Measurements from ENCODE around the gene NLK. TPM values are rescaled to one million over a fixed set of nuclear protein-coding genes. Genes with fewer than 3 reads are reported as not detected.
A peak's percentile ranks its signal among the peaks of the same experiment; 100 is the strongest.
"Not testable (repeated sequence)": the region's sequence is repeated elsewhere in the genome, so short reads cannot be mapped to it uniquely, and the experiment has no call there.

The NLK gene
- polyA plus RNA-seq, 2 donors: 3.1 to 4.4 TPM

DNA sequence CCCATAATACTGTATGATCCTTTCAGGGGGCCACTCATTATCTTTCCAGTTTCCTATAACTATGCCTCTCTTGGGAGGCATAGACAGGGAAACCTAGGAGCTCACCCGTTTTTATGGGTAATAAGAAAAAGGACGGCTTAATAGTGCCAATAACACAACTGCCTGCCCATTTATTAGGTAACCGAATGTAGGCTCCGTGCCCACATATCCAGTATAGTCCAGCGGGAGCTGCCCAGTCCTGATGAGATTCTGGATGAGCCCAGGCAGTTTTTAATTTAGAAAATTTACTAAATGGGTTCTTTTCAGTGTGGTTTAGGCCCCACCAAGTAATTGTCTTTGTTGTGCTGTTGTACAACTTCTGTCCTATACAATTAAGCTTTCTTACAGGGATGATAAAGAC is 189.1 kb downstream of the NLK start:
- not testable (repeated sequence) for H3K27ac ChIP-seq (ENCODE audit: low read depth in 2 of 2, low read length in 1 of 2); H3K27me3 ChIP-seq (ENCODE audit: control insufficient read depth in 1 of 2, insufficient read depth in 2 of 2, low read length in 2 of 2); H3K4me1 ChIP-seq (ENCODE audit: control insufficient read depth in 2 of 2, insufficient read depth in 2 of 2, low read length in 1 of 2); H3K4me3 ChIP-seq (ENCODE audit: low read depth in 1 of 2, low read length in 2 of 2); H3K9me3 ChIP-seq (ENCODE audit: control insufficient read depth in 2 of 2, insufficient read depth in 1 of 2, low read depth in 1 of 2, low read length in 1 of 2); H3K36me3 ChIP-seq (ENCODE audit: control insufficient read depth in 2 of 2, insufficient read depth in 2 of 2, low read length in 1 of 2)
- 83 to 90% methylated on average over 5 of the region's 5 CpGs for WGBS, 2 donors

DNA sequence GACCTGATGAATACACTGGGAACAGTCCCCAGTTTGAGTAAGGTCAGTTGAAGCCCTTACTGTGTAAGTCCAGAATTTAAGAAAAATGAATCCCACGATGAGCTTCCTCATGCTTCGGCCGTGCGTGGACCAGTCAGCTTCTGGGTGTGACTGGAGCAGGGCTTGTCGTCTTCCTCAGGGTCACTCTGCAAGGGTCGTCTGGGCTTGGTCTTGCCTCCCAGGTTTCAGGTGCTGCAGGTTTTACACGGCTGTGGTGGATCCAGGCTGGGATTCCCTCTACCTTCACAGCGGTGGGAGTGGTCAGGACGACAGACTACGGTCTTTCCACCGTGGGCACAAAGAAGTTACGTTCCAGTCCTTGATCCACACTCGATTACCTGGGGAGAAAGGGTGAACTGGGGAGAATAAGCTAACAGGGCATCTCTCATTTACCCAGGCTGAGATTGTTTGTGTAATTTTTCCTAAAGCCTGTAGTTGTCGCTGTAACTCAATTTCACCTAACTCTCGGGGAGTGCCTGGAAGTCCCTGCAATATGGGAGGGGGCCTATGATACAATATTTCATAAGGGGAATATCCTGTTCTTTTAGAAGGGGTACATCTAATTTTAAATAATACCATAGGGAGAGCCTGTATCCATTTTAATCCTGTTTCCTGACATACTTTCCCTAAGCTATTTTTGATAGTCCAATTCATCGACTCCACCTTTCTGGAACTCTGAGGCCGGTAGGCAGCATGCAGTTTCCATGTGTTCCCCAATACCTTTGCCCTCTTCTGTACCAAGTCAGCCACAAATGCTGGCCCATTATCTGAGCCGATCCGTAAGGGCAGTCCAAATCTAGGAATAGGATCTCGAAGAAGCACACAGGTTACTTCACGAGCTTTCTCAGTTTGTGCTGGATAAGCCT is 190.7 kb downstream of the NLK start:
- not testable (repeated sequence) for H3K36me3 ChIP-seq (ENCODE audit: control insufficient read depth in 2 of 2, insufficient read depth in 2 of 2, low read length in 1 of 2); H3K27me3 ChIP-seq (ENCODE audit: control insufficient read depth in 1 of 2, insufficient read depth in 2 of 2, low read length in 2 of 2); H3K4me1 ChIP-seq (ENCODE audit: control insufficient read depth in 2 of 2, insufficient read depth in 2 of 2, low read length in 1 of 2); H3K9me3 ChIP-seq (ENCODE audit: control insufficient read depth in 2 of 2, insufficient read depth in 1 of 2, low read depth in 1 of 2, low read length in 1 of 2)
- H3K27ac ChIP-seq (ENCODE audit: low read depth in 2 of 2, low read length in 1 of 2): peak overlapping the region; percentile 74 to 88
- WGBS, 2 donors: 36 to 38% methylated on average over 21 of the region's 21 CpGs
- H3K4me3 ChIP-seq (ENCODE audit: low read depth in 1 of 2, low read length in 2 of 2): peak overlapping the region; percentile 38 to 42

DNA sequence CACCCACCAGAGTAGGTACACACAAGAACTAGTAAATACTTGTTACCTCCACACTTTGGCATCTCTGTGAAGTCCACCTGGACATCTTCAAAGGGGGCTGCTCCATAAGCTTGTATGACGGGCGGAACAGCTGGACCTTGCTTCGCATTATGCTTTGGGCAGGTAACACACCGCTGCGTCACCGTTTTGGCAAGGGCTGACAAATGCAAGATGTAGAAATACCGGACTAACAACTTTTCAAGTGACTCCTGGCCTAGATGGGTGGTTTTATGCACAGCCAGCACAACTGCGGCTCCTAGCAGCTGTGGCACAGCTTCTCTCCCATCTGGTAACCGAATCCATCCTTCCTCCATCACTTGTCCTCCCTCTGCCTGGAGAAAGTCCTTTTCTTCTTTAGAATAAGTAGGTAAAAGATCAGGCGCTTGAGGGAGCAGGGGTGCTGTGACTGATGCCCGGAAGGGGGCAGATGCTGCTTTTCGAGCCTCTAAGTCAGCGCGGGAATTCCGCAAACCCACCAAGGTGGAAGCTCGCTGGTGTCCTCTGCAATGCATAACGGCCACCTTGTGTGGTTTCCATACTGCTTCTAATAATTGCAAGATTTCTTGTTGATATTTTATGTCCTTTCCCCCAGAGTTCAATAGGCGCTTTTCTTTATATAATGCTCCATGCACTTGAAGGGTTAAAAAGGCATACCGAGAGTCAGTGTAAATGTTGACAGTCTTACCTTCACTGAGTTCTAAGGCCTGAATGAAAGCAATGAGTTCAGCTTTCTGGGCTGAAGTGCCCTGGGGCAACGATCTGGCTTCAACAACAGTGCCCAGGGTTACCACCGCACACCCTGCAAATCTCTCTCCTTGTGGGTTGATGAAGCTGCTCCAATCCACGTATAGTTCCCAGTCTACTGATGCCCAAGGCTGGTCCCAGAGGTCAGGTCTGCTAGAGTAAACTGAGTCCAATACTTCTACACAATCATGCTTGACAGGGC is 191.7 kb downstream of the NLK start:
- 44 to 45% methylated on average over 22 of the region's 22 CpGs for WGBS, 2 donors
- not testable (repeated sequence) for H3K4me1 ChIP-seq (ENCODE audit: control insufficient read depth in 2 of 2, insufficient read depth in 2 of 2, low read length in 1 of 2); H3K36me3 ChIP-seq (ENCODE audit: control insufficient read depth in 2 of 2, insufficient read depth in 2 of 2, low read length in 1 of 2); H3K27me3 ChIP-seq (ENCODE audit: control insufficient read depth in 1 of 2, insufficient read depth in 2 of 2, low read length in 2 of 2); H3K9me3 ChIP-seq (ENCODE audit: control insufficient read depth in 2 of 2, insufficient read depth in 1 of 2, low read depth in 1 of 2, low read length in 1 of 2)
- H3K4me3 ChIP-seq (ENCODE audit: low read depth in 1 of 2, low read length in 2 of 2): peak overlapping the region; percentile 38 to 42
- H3K27ac ChIP-seq (ENCODE audit: low read depth in 2 of 2, low read length in 1 of 2): peak overlapping the region; percentile 74 to 88

DNA sequence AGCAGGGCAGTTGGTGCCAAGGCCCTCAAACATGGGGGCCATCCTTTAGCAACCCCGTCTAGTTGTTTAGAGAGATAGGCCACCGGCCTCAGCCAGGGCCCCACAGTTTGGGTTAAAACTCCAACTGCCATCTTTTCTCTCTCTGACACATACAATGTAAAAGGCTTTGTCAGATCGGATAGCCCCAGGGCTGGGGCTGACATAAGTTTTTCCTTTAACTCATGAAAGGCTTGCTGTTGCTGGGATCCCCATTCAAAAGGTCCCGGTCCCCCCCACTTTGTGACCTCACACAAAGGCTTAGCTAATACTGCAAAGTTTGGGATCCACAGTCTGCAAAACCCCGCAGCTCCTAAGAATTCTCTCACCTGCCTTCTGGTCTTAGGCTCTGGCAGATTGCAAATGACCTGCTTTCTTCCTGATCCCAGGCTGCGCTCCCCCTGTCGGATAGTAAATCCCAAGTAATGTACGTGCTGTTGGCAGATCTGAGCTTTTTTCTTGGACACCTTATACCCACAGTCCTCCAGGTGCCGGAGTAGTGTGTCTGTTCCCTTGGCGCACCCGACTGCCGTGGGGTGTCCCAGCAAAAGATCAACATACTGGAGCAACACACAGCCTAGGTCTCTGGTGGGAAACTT is 192.7 kb downstream of the NLK start:
- H3K27ac ChIP-seq (ENCODE audit: low read depth in 2 of 2, low read length in 1 of 2); H3K4me3 ChIP-seq (ENCODE audit: low read depth in 1 of 2, low read length in 2 of 2); H3K9me3 ChIP-seq (ENCODE audit: control insufficient read depth in 2 of 2, insufficient read depth in 1 of 2, low read depth in 1 of 2, low read length in 1 of 2); H3K36me3 ChIP-seq (ENCODE audit: control insufficient read depth in 2 of 2, insufficient read depth in 2 of 2, low read length in 1 of 2); H3K27me3 ChIP-seq (ENCODE audit: control insufficient read depth in 1 of 2, insufficient read depth in 2 of 2, low read length in 2 of 2); H3K4me1 ChIP-seq (ENCODE audit: control insufficient read depth in 2 of 2, insufficient read depth in 2 of 2, low read length in 1 of 2): not testable (repeated sequence)
- WGBS, 2 donors: 46 to 53% methylated on average over 12 of the region's 12 CpGs

DNA sequence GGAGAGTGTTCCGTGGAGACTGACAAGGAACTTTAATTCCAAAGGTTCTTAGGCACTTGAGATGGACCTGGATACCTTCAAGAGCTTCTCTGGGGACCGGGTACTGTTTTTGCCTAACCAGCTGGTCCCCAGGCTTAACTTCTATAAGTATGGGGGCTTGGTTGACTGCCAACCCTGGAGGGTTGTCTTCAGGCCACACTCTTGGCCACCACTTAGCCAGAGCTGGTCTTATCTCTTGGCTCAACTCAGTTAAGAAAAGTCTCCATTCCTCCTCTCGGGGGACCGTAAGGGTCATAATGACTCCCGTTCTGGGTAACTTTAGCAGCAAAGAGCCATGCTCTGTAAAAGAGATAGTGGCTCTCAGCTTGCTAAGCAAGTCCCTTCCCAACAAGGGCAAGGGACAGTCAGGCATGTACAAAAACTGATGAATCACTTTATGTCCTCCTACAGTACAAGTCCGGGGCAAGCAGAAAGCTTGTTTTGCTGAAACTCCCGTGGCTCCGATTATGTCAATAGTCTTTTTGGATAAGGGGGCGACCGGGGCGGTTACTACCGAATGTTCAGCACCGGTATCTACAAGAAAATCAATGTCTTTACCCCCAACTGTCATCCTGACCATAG is 193.7 kb downstream of the NLK start:
- not testable (repeated sequence) for H3K36me3 ChIP-seq (ENCODE audit: control insufficient read depth in 2 of 2, insufficient read depth in 2 of 2, low read length in 1 of 2); H3K27ac ChIP-seq (ENCODE audit: low read depth in 2 of 2, low read length in 1 of 2); H3K4me1 ChIP-seq (ENCODE audit: control insufficient read depth in 2 of 2, insufficient read depth in 2 of 2, low read length in 1 of 2); H3K4me3 ChIP-seq (ENCODE audit: low read depth in 1 of 2, low read length in 2 of 2); H3K27me3 ChIP-seq (ENCODE audit: control insufficient read depth in 1 of 2, insufficient read depth in 2 of 2, low read length in 2 of 2); H3K9me3 ChIP-seq (ENCODE audit: control insufficient read depth in 2 of 2, insufficient read depth in 1 of 2, low read depth in 1 of 2, low read length in 1 of 2)
- 74 to 75% methylated on average over 13 of the region's 13 CpGs for WGBS, 2 donors

DNA sequence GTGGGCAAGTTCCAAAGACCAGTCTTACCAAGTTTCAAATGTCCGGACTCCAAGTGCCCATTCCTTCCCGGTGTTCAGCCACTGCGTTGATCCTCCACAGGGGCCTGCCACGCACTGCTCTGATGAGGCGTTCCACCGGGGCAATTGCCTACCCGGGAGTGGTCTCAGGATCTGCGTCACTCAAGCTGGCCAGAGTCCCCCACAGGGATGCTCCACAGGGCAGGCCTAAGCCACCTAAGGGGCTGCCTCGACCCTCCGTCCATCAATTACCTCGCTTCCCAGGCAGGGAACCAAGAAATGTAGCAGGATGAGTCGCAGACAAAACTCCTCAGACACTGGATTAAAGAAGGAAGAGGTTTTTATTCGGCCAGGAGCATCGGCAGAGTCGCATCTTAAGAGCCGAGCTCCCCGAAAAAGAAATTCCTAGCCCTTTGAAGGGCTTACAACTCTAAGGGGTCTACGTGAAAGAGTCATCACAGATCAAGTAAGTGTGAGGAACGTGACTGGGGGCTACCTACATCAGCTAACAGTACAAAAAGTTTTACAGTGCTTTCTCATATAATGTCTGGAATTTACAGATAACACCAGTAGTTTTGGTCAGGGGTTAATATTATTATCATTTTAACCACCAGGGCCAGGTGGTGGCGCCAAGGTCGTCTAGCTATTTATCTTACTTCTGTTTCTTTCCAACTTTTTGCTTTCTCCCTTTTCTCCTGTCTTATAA is 196.2 kb downstream of the NLK start:
- H3K4me3 ChIP-seq (ENCODE audit: low read depth in 1 of 2, low read length in 2 of 2); H3K36me3 ChIP-seq (ENCODE audit: control insufficient read depth in 2 of 2, insufficient read depth in 2 of 2, low read length in 1 of 2); H3K4me1 ChIP-seq (ENCODE audit: control insufficient read depth in 2 of 2, insufficient read depth in 2 of 2, low read length in 1 of 2); H3K27ac ChIP-seq (ENCODE audit: low read depth in 2 of 2, low read length in 1 of 2); H3K27me3 ChIP-seq (ENCODE audit: control insufficient read depth in 1 of 2, insufficient read depth in 2 of 2, low read length in 2 of 2); H3K9me3 ChIP-seq (ENCODE audit: control insufficient read depth in 2 of 2, insufficient read depth in 1 of 2, low read depth in 1 of 2, low read length in 1 of 2): not testable (repeated sequence)
- 81 to 85% methylated on average over 19 to 21 of the region's 21 CpGs for WGBS, 2 donors

DNA sequence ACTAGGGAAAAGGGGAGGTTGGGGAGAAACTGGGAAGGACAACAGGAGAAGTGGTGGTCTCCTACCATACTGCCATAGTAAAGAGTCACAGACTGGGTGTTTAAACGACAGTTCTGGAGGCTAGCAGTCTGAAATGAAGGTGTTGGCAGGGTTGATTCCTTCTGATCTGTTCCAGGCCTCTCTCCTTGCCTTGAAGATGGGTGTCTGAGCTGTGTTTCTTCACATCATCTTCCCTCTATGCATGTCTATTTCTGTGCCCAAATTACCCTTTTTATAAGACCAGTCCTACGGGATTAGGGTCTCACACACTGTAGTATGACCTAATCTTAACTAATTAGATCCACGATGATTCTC is 196.8 kb downstream of the NLK start:
- Histone ChIP-seq H3K27me3 (ENCODE audit: control insufficient read depth in 1 of 2, insufficient read depth in 2 of 2, low read length in 2 of 2) (no peaks in the 10 kb centered on the region), H3K4me3 (ENCODE audit: low read depth in 1 of 2, low read length in 2 of 2) (no peak overlapping the region), H3K36me3 (ENCODE audit: control insufficient read depth in 2 of 2, insufficient read depth in 2 of 2, low read length in 1 of 2) (no peaks in the 10 kb centered on the region), H3K9me3 (ENCODE audit: control insufficient read depth in 2 of 2, insufficient read depth in 1 of 2, low read depth in 1 of 2, low read length in 1 of 2) (no peaks in the 10 kb centered on the region), H3K4me1 (ENCODE audit: control insufficient read depth in 2 of 2, insufficient read depth in 2 of 2, low read length in 1 of 2) (peaks cover 0 to 3% of the 10 kb centered on the region in 2 donors), H3K27ac (ENCODE audit: low read depth in 2 of 2, low read length in 1 of 2) (no peak overlapping the region)
- 68 to 72% methylated on average over 3 of the region's 3 CpGs for WGBS, 2 donors

DNA sequence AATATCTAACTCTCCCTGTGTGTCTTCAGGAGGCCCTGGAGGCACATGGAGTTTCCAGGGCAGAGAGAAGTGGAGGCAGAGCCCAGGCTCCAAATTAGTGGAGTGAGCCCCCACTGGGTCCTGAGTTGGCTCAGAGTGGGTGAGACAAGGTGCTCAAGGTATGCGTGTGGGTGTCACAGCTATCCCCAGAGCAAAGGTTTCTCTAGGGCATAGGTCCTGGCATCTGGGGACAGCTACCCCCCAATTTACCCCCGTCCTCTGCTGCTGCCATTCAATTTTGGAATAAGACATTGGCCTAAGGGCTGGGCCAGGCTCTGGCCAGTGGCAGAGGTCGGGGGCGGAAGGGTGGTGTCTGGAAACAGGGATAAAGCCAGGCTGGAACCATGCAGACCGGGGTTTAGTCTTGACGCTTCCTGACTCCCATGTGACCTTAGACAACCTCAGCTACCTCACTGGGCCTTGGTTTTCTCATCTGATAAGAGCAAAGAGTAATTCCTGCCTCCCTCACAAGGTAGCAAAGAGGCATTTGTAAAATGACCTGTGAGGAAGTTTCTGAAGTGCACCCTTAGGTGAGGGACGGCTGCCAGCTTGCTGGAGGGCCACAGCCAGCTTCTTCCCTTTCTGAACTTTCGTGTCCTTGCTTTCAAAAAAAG is 198.3 kb downstream of the NLK start:
- no peaks in the 10 kb centered on the region for H3K27me3 ChIP-seq (ENCODE audit: control insufficient read depth in 1 of 2, insufficient read depth in 2 of 2, low read length in 2 of 2)
- WGBS, 2 donors: 70 to 79% methylated on average over 8 of the region's 8 CpGs

More for the DNA sequence above, 198.3 kb downstream of the NLK start:
- Histone ChIP-seq H3K4me3 (ENCODE audit: low read depth in 1 of 2, low read length in 2 of 2) (no peak overlapping the region), H3K36me3 (ENCODE audit: control insufficient read depth in 2 of 2, insufficient read depth in 2 of 2, low read length in 1 of 2) (no peaks in the 10 kb centered on the region), H3K4me1 (ENCODE audit: control insufficient read depth in 2 of 2, insufficient read depth in 2 of 2, low read length in 1 of 2) (no peaks in the 10 kb centered on the region), H3K9me3 (ENCODE audit: control insufficient read depth in 2 of 2, insufficient read depth in 1 of 2, low read depth in 1 of 2, low read length in 1 of 2) (no peaks in the 10 kb centered on the region), H3K27ac (ENCODE audit: low read depth in 2 of 2, low read length in 1 of 2) (no peak overlapping the region)
